ENCODE data around the gene ZDHHC8.

The ZDHHC8 gene

DNA sequence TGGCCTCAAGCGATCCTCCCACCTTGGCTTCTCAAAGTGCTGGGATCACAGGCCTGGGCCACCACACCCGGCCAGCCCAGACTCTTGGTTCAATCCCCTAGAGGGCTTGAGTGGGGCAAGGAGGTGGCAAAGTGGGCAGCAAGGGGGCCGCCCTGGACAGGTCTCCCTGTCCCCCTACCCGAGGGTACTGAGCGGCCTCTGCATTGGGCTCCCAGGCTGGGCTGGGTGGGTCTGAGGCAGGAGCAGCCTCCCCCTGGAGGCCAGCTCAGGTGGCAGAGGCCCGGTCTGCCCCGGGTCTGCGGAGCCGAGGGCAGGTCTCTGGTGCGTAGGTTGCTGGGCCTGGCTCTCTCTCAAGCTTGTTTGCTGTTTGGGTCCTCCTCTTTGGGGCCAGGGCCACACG, 41.6 kb downstream of the ZDHHC8 start:
- Histone ChIP-seq H3K9me3 (ENCODE audit: insufficient read depth, low read length, severe bottlenecking) (no peaks in the 10 kb centered on the region), H2AFZ (ENCODE audit: low read depth, low read length) (no peak overlapping the region), H4K20me1 (ENCODE audit: insufficient read depth, low read length) (0 out of 2 replicates have a peak, but pooled peaks cover 4% of the 10 kb centered on the region), H3K9ac (ENCODE audit: low read depth, low read length) (no peak overlapping the region), H3K36me3 (ENCODE audit: insufficient read depth, low read length) (no peaks in the 10 kb centered on the region), H3K4me2 (ENCODE audit: insufficient read depth, low read length) (no peak overlapping the region), H3K27ac (ENCODE audit: low read length) (no peak overlapping the region), H3K27me3 (ENCODE audit: insufficient read depth, low read length, poor library complexity) (no peaks in the 10 kb centered on the region), H3K4me3 (ENCODE audit: low read depth in 1 of 2, low read length in 2 of 2) (no peak overlapping the region), H3K4me1 (ENCODE audit: insufficient read depth, low read length) (no peaks in the 10 kb centered on the region), H3K79me2 (ENCODE audit: insufficient read depth, low read length) (no peaks in the 10 kb centered on the region)
- DNase-seq (no peak), ATAC-seq (ENCODE audit: insufficient read depth, low read depth) (no peak)
- TF ChIP-seq, protein P1, sequence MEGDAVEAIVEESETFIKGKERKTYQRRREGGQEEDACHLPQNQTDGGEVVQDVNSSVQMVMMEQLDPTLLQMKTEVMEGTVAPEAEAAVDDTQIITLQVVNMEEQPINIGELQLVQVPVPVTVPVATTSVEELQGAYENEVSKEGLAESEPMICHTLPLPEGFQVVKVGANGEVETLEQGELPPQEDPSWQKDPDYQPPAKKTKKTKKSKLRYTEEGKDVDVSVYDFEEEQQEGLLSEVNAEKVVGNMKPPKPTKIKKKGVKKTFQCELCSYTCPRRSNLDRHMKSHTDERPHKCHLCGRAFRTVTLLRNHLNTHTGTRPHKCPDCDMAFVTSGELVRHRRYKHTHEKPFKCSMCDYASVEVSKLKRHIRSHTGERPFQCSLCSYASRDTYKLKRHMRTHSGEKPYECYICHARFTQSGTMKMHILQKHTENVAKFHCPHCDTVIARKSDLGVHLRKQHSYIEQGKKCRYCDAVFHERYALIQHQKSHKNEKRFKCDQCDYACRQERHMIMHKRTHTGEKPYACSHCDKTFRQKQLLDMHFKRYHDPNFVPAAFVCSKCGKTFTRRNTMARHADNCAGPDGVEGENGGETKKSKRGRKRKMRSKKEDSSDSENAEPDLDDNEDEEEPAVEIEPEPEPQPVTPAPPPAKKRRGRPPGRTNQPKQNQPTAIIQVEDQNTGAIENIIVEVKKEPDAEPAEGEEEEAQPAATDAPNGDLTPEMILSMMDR (IDR thresholded peaks at IDR 0.05; ENCODE audit: borderline replicate concordance, extremely low read depth, low read length, poor library complexity, severe bottlenecking), result no peak
- no peak for TF ChIP-seq EZH2 (IDR thresholded peaks at IDR 0.05; ENCODE audit: borderline replicate concordance, low read depth, low read length, severe bottlenecking)

DNA sequence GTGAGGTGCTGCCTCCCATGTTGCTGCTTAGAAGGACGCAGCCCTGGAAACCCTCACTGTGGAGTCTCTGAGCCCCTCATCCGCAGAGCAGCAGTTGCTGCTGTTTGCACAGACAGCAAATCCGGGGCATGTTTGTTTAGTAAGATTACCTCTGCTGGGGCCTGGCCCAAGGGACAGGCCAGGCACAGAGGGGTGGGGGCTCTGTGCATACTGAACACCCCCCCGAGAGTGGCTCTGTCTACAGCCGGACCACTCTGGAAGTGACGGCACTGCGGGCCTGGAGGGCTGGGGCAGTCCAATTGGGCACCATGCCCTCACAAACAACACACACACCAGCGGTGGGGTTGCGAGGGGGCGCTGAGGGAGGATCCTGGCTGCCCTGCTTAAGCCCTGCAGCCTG, 42.2 kb downstream of the ZDHHC8 start:
- Histone ChIP-seq H3K79me2 (ENCODE audit: insufficient read depth, low read length) (no peaks in the 10 kb centered on the region), H3K9ac (ENCODE audit: low read depth, low read length) (no peak overlapping the region), H3K4me3 (ENCODE audit: low read depth in 1 of 2, low read length in 2 of 2) (no peak overlapping the region), H3K4me2 (ENCODE audit: insufficient read depth, low read length) (no peak overlapping the region), H2AFZ (ENCODE audit: low read depth, low read length) (no peak overlapping the region), H3K36me3 (ENCODE audit: insufficient read depth, low read length) (no peaks in the 10 kb centered on the region), H3K4me1 (ENCODE audit: insufficient read depth, low read length) (no peaks in the 10 kb centered on the region), H4K20me1 (ENCODE audit: insufficient read depth, low read length) (0 out of 2 replicates have a peak, but pooled peaks cover 4% of the 10 kb centered on the region), H3K27me3 (ENCODE audit: insufficient read depth, low read length, poor library complexity) (no peaks in the 10 kb centered on the region), H3K9me3 (ENCODE audit: insufficient read depth, low read length, severe bottlenecking) (no peaks in the 10 kb centered on the region), H3K27ac (ENCODE audit: low read length) (no peak overlapping the region)
- ATAC-seq (ENCODE audit: insufficient read depth, low read depth) (no peak), DNase-seq (no peak)
- TF ChIP-seq, protein P1 (IDR thresholded peaks at IDR 0.05; ENCODE audit: borderline replicate concordance, extremely low read depth, low read length, poor library complexity, severe bottlenecking), result no peak
- TF ChIP-seq EZH2 (IDR thresholded peaks at IDR 0.05; ENCODE audit: borderline replicate concordance, low read depth, low read length, severe bottlenecking), result no peak

DNA sequence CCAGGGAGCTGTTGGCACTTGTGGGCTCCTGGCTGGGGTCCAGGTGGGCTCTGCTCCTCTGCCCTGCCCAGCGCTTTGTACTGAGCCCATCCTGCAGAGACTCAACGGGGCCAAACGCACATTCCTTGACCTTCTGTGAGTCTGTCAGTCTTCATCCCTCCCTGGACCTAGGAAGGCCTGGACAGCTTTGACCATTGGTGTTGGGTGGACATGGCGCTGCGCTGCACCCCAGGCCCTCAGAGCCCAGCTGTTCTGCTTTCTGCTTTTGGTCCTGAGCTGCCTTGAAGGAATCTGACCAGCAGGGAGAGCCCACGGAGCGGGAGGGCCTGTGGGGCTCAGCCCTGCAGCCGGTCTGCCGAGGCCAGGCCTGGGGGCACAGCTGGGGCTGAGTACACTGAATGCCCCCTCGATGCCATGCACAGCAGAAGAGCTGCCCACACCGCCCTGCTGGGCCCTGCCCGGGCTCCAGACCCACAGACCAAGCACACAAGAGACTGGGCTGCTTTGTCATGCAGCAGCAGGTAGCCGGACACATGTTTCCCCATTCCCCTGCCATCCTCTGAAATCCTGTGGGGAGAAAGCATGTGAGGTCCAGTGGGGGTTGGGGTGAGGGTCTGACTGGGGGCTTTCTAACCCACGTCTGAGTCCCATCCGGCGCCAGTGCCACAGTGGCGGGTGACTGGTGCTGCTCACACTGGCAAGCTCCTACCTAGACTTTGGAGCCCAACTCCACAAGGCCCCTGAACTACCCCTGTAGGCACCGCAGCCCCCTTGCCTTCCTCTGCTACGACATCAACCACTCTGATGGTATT, 43.4 kb downstream of the ZDHHC8 start:
- no peak for DNase-seq
- no peak overlapping the region for H3K27ac ChIP-seq (ENCODE audit: low read length)

More for the DNA sequence above, 43.4 kb downstream of the ZDHHC8 start:
- no peak overlapping the region for H3K4me2 ChIP-seq (ENCODE audit: insufficient read depth, low read length)
- TF ChIP-seq, protein P1 (IDR thresholded peaks at IDR 0.05; ENCODE audit: borderline replicate concordance, extremely low read depth, low read length, poor library complexity, severe bottlenecking), result no peak
- TF ChIP-seq EZH2 (IDR thresholded peaks at IDR 0.05; ENCODE audit: borderline replicate concordance, low read depth, low read length, severe bottlenecking), result no peak
- no peaks in the 10 kb centered on the region for H3K79me2 ChIP-seq (ENCODE audit: insufficient read depth, low read length)
- ATAC-seq (ENCODE audit: insufficient read depth, low read depth), result no peak
- no peaks in the 10 kb centered on the region for H3K36me3 ChIP-seq (ENCODE audit: insufficient read depth, low read length)
- no peaks in the 10 kb centered on the region for H3K9me3 ChIP-seq (ENCODE audit: insufficient read depth, low read length, severe bottlenecking)
- H3K27me3 ChIP-seq (ENCODE audit: insufficient read depth, low read length, poor library complexity), result no peaks in the 10 kb centered on the region
- H4K20me1 ChIP-seq (ENCODE audit: insufficient read depth, low read length), result 0 out of 2 replicates have a peak, but pooled peaks cover 4% of the 10 kb centered on the region
- H3K4me1 ChIP-seq (ENCODE audit: insufficient read depth, low read length), result no peaks in the 10 kb centered on the region
- H2AFZ ChIP-seq (ENCODE audit: low read depth, low read length), result no peak overlapping the region
- H3K4me3 ChIP-seq (ENCODE audit: low read depth in 1 of 2, low read length in 2 of 2), result no peak overlapping the region
- H3K9ac ChIP-seq (ENCODE audit: low read depth, low read length), result no peak overlapping the region
